GM10266 (cell line): Measurements from ENCODE around the gene GABARAPL2.

Experiments used
- DNase-seq: peaks from one replicate; pipeline ENCODE4 v3.0.0; 2012; ENCODE audit errors: extremely low spot score
- CTCF ChIP-seq: IDR thresholded peaks from 2 replicates; pipeline ENCODE4 v1.5.1; 2012; ENCODE audit warnings: mild to moderate bottlenecking, low read depth; ENCODE audit not compliant: control insufficient read depth, insufficient read depth; ENCODE audit errors: missing control alignments

GABARAPL2 gene

GRCh38 chr16:75570396-75571065 lies 4.4 kb downstream of the GABARAPL2 start:
- peak; percentile 45 for DNase-seq
- TF ChIP-seq CTCF = no peak

GRCh38 chr16:75572864-75573542 lies 6.8 kb downstream of the GABARAPL2 start:
- DNase-seq = no peak

GRCh38 chr16:75573955-75574354 lies 7.8 kb downstream of the GABARAPL2 start:
- TF ChIP-seq CTCF = no peak
- no peak for DNase-seq

More at GRCh38 chr16:75572864-75573542, 6.8 kb downstream of the GABARAPL2 start:
- TF ChIP-seq CTCF = no peak

- TF ChIP-seq CTCF = no peak
- DNase-seq = no peak
These were observed 9.8 kb downstream of the GABARAPL2 start for GRCh38 chr16:75575958-75576357.

GRCh38 chr16:75576384-75576811 lies 10.2 kb downstream of the GABARAPL2 start:
- DNase-seq = peak; percentile 24
- no peak for TF ChIP-seq CTCF

- no peak for TF ChIP-seq CTCF
- no peak for DNase-seq
These were observed 12.0 kb downstream of the GABARAPL2 start for GRCh38 chr16:75578212-75578611.

GRCh38 chr16:75578725-75579124 lies 12.5 kb downstream of the GABARAPL2 start:
- no peak for TF ChIP-seq CTCF
- no peak for DNase-seq
